HG03571 (cell line): ENCODE results near the gene TGFBR3.

ENCODE experiments used
- ATAC-seq: cut with Tn5 transposase; IDR thresholded peaks from one replicate; pipeline ENCODE4 v1.9.1; 2021; ENCODE audit not compliant: unreplicated experiment

Gene TGFBR3

GRCh38 chr1:91699339-91699974 lies 186.5 kb downstream of the TGFBR3 start:
- no peak for ATAC-seq

- no peak for ATAC-seq
Measured at GRCh38 chr1:91697861-91698260, 188.1 kb downstream of the TGFBR3 start.

DNA sequence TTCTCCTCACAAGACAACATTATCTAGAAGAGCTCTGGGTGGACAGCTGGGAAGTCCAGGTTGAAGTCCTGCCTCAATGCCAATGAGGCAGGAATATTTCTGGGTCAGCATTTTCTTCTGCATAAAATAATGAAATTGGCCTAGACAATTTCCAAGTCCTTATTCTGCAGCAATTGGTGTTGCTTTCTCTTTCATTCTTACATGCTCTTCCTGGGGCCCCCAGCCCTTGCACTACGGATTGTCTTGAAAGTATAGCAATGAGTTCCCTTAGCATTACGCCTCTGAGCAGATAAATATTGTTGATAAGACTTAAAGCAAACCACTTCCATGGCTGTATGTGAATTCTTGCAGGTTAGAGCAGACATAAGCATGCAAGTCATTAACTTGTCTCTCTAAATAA lies 188.5 kb downstream of the TGFBR3 start:
- no peak for ATAC-seq

DNA sequence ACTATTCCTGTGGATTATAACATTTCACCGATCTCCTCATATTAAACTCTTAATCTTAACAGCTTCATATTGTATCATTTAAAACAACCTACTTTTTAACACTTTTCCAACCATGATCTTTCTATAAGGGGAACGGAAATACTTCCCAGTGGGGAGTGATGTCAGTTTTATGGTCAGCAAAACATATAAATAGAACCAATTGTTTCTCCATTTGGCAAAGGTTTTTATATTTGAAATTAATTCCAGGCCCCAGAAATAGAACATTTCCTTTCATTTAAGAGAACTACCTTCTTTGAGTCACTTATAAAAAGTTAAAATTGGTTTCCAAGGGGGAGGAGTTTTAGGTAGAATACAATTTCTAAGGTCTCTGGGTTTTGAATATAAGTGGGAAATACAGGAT lies 189.6 kb downstream of the TGFBR3 start:
- no peak for ATAC-seq

GRCh38 chr1:91693557-91693956 lies 192.4 kb downstream of the TGFBR3 start:
- no peak for ATAC-seq

- ATAC-seq: no peak
Measured at GRCh38 chr1:91691525-91691924, 194.4 kb downstream of the TGFBR3 start.

GRCh38 chr1:91689641-91690481 lies 196.1 kb downstream of the TGFBR3 start:
- ATAC-seq: no peak

DNA sequence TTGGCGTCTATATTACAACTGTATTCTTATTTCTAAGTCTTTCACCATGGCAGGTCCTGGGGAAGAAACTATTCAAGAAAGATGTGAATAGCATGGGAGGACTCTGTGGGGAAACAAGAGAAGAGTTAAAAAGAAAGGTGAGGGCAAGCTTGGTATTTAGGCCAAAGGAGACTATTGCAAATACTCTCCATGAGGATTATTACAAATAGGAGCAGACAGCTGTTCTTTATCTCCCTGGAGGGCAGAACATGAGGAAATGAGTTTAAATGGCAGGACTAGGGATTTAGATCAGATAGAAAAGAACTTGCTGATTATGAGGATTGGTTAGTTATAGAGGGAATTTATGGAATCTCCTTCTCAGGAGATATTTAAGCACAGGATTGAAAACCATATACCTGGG lies 198.5 kb downstream of the TGFBR3 start:
- ATAC-seq: no peak

- no peak for ATAC-seq
Measured at GRCh38 chr1:91685994-91686393, 200.0 kb downstream of the TGFBR3 start.

DNA sequence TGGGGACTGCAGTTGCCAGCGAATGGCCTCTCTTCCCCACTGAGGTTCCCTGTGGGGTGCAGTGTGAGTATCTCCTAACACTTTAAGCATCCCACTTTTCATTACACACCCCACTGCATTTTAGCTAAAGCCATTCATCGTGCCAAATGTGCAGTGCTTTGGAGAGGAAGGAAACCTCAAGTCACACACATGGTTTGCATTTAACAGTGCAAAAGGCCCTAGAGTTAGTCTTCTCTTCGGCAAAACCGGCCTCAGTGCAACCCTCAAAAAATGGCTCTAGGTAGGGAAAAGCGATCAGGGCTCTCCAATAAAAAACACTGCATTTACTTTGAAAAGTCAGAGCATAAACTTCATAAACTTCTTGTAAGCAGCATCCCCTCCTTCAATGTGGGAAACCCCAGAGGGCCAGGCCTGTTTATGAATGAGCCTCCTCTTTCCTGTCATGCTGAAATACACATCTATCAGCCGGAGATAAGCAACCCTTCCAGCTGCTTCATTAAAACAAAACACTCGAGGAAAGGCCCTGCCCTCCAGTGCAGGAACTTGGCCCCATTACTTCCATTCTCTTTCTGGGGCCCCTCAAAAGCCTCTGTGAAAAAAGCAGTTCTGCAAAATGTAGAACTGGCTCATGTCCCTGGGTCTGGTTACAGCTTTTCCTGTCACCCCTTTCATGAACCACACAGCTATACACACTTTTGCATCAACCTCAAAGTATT lies 201.3 kb downstream of the TGFBR3 start:
- ATAC-seq: no peak

GRCh38 chr1:91683598-91683951 lies 202.4 kb downstream of the TGFBR3 start:
- ATAC-seq: no peak

- ATAC-seq: no peak
Measured at GRCh38 chr1:91682882-91683597, 202.9 kb downstream of the TGFBR3 start.

DNA sequence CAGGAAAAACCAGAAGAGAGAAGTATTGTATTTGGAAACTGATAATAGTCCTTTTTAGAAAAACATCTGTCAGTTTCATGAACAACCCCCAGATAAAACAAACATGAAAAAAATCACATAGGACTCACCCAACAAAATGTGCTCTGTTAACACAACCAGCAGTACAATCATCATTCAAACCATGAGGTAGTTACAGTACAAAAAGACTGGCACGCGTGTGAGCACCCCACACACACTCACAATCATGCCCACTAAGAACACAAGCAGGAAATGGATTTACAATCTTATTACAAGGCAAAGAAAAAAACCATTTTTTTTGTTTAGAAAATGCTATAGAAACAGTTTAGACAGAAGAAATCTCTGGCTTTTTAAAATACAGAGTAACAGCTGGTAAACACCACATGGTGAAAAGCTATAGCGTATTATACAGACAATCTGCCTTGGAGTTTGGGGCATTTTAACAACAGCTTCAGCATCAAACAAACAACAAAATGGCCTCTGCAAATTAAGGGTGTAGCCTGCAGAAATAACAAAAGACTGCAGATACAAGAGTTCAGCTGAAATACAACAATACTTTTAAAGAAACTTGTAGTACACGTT lies 205.3 kb downstream of the TGFBR3 start:
- ATAC-seq: no peak

DNA sequence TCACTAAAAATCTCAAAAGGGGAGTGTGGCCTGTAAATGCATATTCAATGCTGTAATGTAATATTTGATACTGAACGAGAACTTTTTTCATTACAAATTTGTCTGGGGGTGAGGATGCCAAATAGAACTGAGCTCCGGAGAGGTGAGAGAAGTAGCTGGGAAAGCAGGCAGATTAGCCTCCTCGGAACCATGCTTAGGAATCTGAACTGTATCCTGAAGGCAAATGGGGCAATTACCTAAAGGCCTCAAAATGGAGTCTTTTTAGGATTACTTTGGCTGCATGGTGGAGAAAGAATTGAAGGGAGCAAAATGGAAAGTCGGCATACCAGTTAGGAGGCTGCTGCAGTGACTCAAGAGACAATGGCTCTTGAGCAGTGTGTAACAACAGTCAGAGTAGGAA lies 206.5 kb downstream of the TGFBR3 start:
- no peak for ATAC-seq

DNA sequence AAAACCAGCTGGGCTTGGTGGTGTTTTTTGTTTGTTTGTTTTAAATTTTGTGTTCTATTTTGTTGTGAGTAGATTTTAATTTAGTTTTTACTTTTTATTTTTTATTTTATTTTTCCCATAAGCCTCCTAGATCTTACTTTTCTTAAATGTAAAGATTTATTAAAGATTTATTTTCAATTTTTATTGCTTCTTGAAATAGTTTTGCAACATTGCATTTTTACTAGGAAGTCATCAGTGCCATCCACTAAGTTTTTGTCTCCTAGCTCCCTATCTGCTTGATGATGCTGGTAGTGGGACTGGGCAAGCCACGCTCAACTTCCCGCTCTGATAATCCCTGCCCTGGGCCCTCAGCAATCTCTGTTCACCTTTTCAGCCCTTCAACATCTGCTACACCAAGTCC lies 209.9 kb downstream of the TGFBR3 start:
- no peak for ATAC-seq

DNA sequence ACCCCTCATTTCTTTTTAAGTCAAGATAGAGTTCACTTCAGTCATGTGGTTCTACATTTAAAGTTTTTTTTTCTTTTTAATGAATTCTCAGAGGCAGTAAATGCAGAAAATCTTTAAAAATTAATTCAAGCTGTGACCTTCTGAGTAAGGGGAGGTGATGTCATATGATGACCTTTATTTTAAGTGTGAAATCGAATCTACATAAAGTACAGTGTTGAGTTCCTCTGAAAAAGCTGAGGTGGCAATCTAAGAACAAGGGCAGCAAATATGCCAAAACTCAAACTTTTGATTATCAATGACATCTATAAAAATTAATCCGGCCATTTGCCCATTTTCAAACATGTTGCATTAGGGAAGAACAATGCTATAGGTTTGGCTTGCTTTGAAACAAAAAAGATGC lies 211.8 kb downstream of the TGFBR3 start:
- ATAC-seq: no peak

GRCh38 chr1:91673613-91674012 lies 212.3 kb downstream of the TGFBR3 start:
- ATAC-seq: no peak

- no peak for ATAC-seq
Measured at GRCh38 chr1:91672601-91673161, 213.3 kb downstream of the TGFBR3 start.

DNA sequence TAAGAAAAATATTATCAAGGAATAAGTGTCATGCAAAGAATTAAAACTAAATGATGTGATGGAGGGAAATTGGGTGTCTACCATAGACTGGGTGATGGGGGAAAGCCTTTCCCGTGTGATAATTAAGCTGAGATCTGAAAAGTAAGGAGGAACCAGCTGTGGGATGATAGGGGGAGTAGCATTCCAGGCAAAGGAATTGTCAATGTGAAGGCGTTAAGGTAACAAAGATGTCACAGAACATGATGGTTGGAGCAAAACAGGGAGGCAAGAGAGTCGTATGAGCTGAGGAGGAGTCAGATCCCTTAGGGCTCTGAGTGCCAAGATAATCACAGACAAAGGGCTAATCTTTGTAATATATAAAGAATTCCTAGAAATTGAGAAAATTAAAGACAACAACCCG lies 215.2 kb downstream of the TGFBR3 start:
- ATAC-seq: no peak

DNA sequence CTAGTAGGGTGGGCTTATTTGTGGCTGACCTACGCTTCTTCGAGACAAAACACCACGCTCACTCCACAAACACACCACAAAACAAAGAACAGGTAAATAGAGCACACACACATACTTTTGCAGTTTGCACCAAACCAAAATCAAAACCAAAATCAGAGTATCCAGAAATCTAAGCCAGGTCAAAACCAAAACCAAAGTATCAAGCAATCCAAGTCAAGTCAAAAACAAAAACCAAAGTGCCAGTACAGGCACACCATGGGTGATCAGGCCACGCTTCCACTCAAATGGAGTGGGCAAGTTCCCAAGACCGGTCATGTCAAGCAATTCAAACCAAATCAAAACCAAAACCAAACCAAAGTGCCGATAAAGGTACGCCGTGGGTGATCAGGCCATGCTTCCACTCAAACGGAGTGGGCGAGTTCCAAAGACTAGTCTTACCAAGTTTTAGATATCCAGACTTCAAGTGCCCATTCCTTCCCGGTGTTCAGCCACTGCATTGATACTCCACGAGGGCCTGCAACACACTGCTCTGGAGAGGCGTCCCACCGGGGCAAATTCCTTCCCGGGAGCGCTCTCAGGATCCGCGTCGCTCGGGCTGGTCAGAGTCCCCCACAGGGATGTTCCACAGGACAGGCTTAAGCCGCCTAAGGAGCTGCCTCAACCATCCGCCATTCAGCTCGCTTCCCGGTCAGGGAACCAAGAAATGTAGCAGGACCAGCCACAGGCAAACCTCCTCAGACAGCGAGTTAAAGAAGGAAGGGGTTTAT lies 216.2 kb downstream of the TGFBR3 start:
- ATAC-seq: no peak
